H1 (cell line): ENCODE data around the gene KCNK4. TPM values are rescaled to one million over a fixed set of nuclear protein-coding genes. Genes with fewer than 3 reads are reported as not detected.
A peak's percentile ranks its signal among the peaks of the same experiment; 100 is the strongest.

Experiments
- CTCF ChIA-PET: fragments of 300-600 bp; sonication (Branson Sonifier 250); formaldehyde crosslinking; loops from one replicate; lab custom pipeline; 2021; ENCODE audit not compliant: partially characterized antibody; lab: Charles Lee
- POLR2A ChIA-PET: fragments of 300-600 bp; sonication (Branson Sonifier 250); formaldehyde crosslinking; loops from one replicate; lab custom pipeline; 2021; ENCODE audit warnings: inconsistent platforms; ENCODE audit not compliant: partially characterized antibody; lab: Charles Lee
- DNase-seq, 2 experiments: peaks; one replicate each; pipeline versions ENCODE4 v3.0.0 to v3.0.0-alpha.2; 2010 to 2022; ENCODE audit warnings: low spot score in 2 of 2, low read depth in 1 of 2, mixed read lengths in 1 of 2
- FAIRE-seq: peaks from 2 replicates; lab custom pipeline; 2011; peaks lifted over from hg19 to GRCh38; lab: Jason Lieb, UNC
- H2AFZ ChIP-seq: 2 replicates; pipeline ENCODE4 v1.8.1; 2012; ENCODE audit warnings: low read length, inconsistent platforms
- H2AK5ac ChIP-seq: 2 replicates; pipeline ENCODE4 v1.6.1; 2013; ENCODE audit warnings: low read depth, low read length
- H2BK120ac ChIP-seq: replicated peaks from 2 replicates; pipeline ENCODE3; 2013; ENCODE audit warnings: low read depth, low read length, inconsistent platforms
- H2BK12ac ChIP-seq: 2 replicates; pipeline ENCODE4 v1.6.1; 2013; ENCODE audit warnings: low read depth, low read length
- H2BK15ac ChIP-seq: 2 replicates; pipeline ENCODE4 v1.6.1; 2013; ENCODE audit warnings: low read length
- H2BK20ac ChIP-seq: 2 replicates; pipeline ENCODE4 v1.6.1; 2013; ENCODE audit warnings: low read length
- H2BK5ac ChIP-seq: 2 replicates; pipeline ENCODE4 v1.6.1; 2013; ENCODE audit warnings: low read depth, low read length
- H3K14ac ChIP-seq: 2 replicates; pipeline ENCODE4 v1.6.1; 2013; ENCODE audit warnings: inconsistent platforms; ENCODE audit not compliant: insufficient read length
- H3K18ac ChIP-seq: 2 replicates; pipeline ENCODE4 v1.6.1; 2013; ENCODE audit warnings: low read length; ENCODE audit errors: extremely low read depth
- H3K23ac ChIP-seq: 2 replicates; pipeline ENCODE4 v1.6.1; 2013; ENCODE audit warnings: inconsistent platforms; ENCODE audit not compliant: insufficient read length
- H3K23me2 ChIP-seq: 2 replicates; pipeline ENCODE4 v1.6.1; 2013; ENCODE audit warnings: low read depth, low read length
- H3K27ac ChIP-seq: 2 replicates; pipeline ENCODE4 v1.6.1; 2011; ENCODE audit warnings: low read depth, low read length, inconsistent platforms
- H3K27me3 ChIP-seq, 4 experiments: replicated peaks in 1 of 4; 1 replicate in 1 of 4; 2 replicates in 3 of 4; pipeline versions ENCODE4 v1.6.1 to v1.8.1; 2011 to 2013; ENCODE audit warnings: low read length in 3 of 4, mild to moderate bottlenecking in 3 of 4, inconsistent platforms in 2 of 4, mixed read lengths in 2 of 4, moderate library complexity in 1 of 4; ENCODE audit not compliant: control insufficient read depth in 3 of 4, insufficient read depth in 3 of 4; ENCODE audit errors: extremely low read depth in 1 of 4
- H3K36me3 ChIP-seq, 4 experiments: 2 replicates each; pipeline versions ENCODE4 v1.6.1 to v1.8.1; 2011 to 2013; ENCODE audit warnings: mild to moderate bottlenecking in 4 of 4, low read length in 3 of 4, moderate library complexity in 2 of 4, control low read depth in 1 of 4, inconsistent platforms in 1 of 4; ENCODE audit not compliant: insufficient read depth in 4 of 4, control insufficient read depth in 2 of 4
- H3K4ac ChIP-seq: replicated peaks from 2 replicates; pipeline ENCODE3; 2013; ENCODE audit warnings: low read length, low read depth, mixed read lengths, inconsistent platforms; ENCODE audit not compliant: insufficient read length
- H3K4me1 ChIP-seq, 4 experiments: replicated peaks in 1 of 4; 1 replicate in 1 of 4; 2 replicates in 3 of 4; pipeline versions ENCODE4 v1.6.1 to v1.8.1; 2011 to 2013; ENCODE audit warnings: low read length in 3 of 4, inconsistent platforms in 2 of 4, mixed read lengths in 1 of 4; ENCODE audit not compliant: insufficient read depth in 4 of 4, control insufficient read depth in 3 of 4
- H3K4me2 ChIP-seq, 2 experiments: 2 replicates each; pipeline versions ENCODE4 v1.6.1 to v1.8.1; 2011 to 2013; ENCODE audit warnings: low read depth in 2 of 2, low read length in 2 of 2, control low read depth in 1 of 2, inconsistent platforms in 1 of 2, mild to moderate bottlenecking in 1 of 2; ENCODE audit not compliant: insufficient read depth in 1 of 2
- H3K4me3 ChIP-seq, 4 experiments: fragments of 200-600, 300-600 bp in 1 of 4; sonication (generic), shearing (Covaris generic), sonication (Bioruptor Twin) in 1 of 4; 2 replicates each; pipeline versions ENCODE4 v1.5.1 to v1.8.1; 2011 to 2016; ENCODE audit warnings: low read length in 4 of 4, low read depth in 3 of 4, control low read depth in 2 of 4, inconsistent platforms in 2 of 4, mild to moderate bottlenecking in 2 of 4, mixed read lengths in 1 of 4, moderate library complexity in 1 of 4; ENCODE audit not compliant: insufficient read depth in 2 of 4; ENCODE audit errors: extremely low read depth in 1 of 4
- H3K56ac ChIP-seq: replicated peaks from 2 replicates; pipeline ENCODE3; 2013; ENCODE audit warnings: low read depth, mild to moderate bottlenecking, mixed read lengths, low read length, inconsistent platforms; ENCODE audit not compliant: insufficient read length
- H3K79me1 ChIP-seq: 2 replicates; pipeline ENCODE4 v1.6.1; 2013; ENCODE audit warnings: low read depth, low read length, control low read depth
- H3K79me2 ChIP-seq, 2 experiments: 2 replicates each; pipeline versions ENCODE4 v1.6.1 to v1.8.1; 2012 to 2013; ENCODE audit warnings: low read length in 2 of 2, mild to moderate bottlenecking in 2 of 2, inconsistent platforms in 1 of 2; ENCODE audit not compliant: insufficient read depth in 2 of 2, control insufficient read depth in 1 of 2
- H3K9ac ChIP-seq, 4 experiments: replicated peaks in 1 of 4; 1 replicate in 1 of 4; 2 replicates in 3 of 4; pipeline versions ENCODE4 v1.6.1 to v1.8.1; 2011 to 2013; ENCODE audit warnings: low read depth in 3 of 4, low read length in 3 of 4, control low read depth in 2 of 4, mild to moderate bottlenecking in 2 of 4, moderate library complexity in 2 of 4, inconsistent platforms in 1 of 4; ENCODE audit errors: extremely low read depth in 1 of 4
- H3K9me3 ChIP-seq, 2 experiments: 2 replicates each; pipeline versions ENCODE4 v1.6.1 to v1.8.1; 2012 to 2013; ENCODE audit warnings: mild to moderate bottlenecking in 2 of 2, moderate library complexity in 2 of 2, control low read depth in 1 of 2, inconsistent platforms in 1 of 2, low read depth in 1 of 2, low read length in 1 of 2, mixed read lengths in 1 of 2; ENCODE audit not compliant: insufficient read depth in 2 of 2
- H4K20me1 ChIP-seq, 2 experiments: replicated peaks in 1 of 2; 2 replicates each; pipeline versions ENCODE3 to v1.8.1; 2011 to 2013; ENCODE audit warnings: inconsistent platforms in 2 of 2, low read length in 2 of 2, mild to moderate bottlenecking in 1 of 2; ENCODE audit not compliant: insufficient read depth in 2 of 2, control insufficient read depth in 1 of 2
- H4K5ac ChIP-seq: 2 replicates; pipeline ENCODE4 v1.6.1; 2013; ENCODE audit warnings: low read length, low read depth, mixed read lengths, inconsistent platforms; ENCODE audit not compliant: insufficient read length
- H4K8ac ChIP-seq: 2 replicates; pipeline ENCODE4 v1.8.0; 2013; ENCODE audit warnings: mild to moderate bottlenecking, moderate library complexity, low read length, inconsistent platforms; ENCODE audit not compliant: insufficient read depth; ENCODE audit errors: extremely low read depth
- H4K91ac ChIP-seq: replicated peaks from 2 replicates; pipeline ENCODE3; 2013; ENCODE audit warnings: low read length, mixed read lengths, inconsistent platforms; ENCODE audit not compliant: insufficient read length
- BRCA1 ChIP-seq: IDR thresholded peaks from 2 replicates; pipeline ENCODE4 v1.6.1; 2012; ENCODE audit warnings: low read depth, low read length, improper control_type of control experiment
- CBX8 ChIP-seq: fragments of 300-800, 300-1000 bp; sonication (generic); IDR thresholded peaks from 2 replicates; pipeline ENCODE4 v1.7.1; 2016; ENCODE audit warnings: low read depth, low read length, borderline replicate concordance
- EP300 ChIP-seq, 2 experiments: IDR thresholded peaks; 1 replicate in 1 of 2; 2 replicates in 1 of 2; pipeline ENCODE4 v1.6.1; 2011 to 2012; ENCODE audit warnings: low read depth in 2 of 2, low read length in 2 of 2, mild to moderate bottlenecking in 2 of 2, borderline replicate concordance in 1 of 2, inconsistent platforms in 1 of 2, moderate library complexity in 1 of 2
- FOSL1 ChIP-seq: IDR thresholded peaks from 2 replicates; pipeline ENCODE4 v1.6.1; 2011; ENCODE audit warnings: mild to moderate bottlenecking, low read depth, low read length, moderate library complexity; ENCODE audit not compliant: insufficient read depth
- GABPA ChIP-seq: IDR thresholded peaks from 2 replicates; pipeline ENCODE4 v1.6.1; 2011; ENCODE audit warnings: mild to moderate bottlenecking, low read length, moderate library complexity, borderline replicate concordance; ENCODE audit not compliant: insufficient read depth
- HDAC6 ChIP-seq: IDR thresholded peaks from one replicate; pipeline ENCODE4 v1.7.1; 2012; ENCODE audit warnings: low read depth, mild to moderate bottlenecking, inconsistent platforms, low read length, moderate library complexity
- KDM4A ChIP-seq: IDR thresholded peaks from one replicate; pipeline ENCODE4 v1.7.1; 2012; ENCODE audit warnings: low read depth, mild to moderate bottlenecking, moderate library complexity, low read length, inconsistent platforms; ENCODE audit not compliant: severe bottlenecking
- RXRA ChIP-seq: IDR thresholded peaks from 2 replicates; pipeline ENCODE4 v1.6.1; 2011; ENCODE audit warnings: low read depth, mild to moderate bottlenecking, low read length, moderate library complexity; ENCODE audit not compliant: insufficient read depth
- SP2 ChIP-seq: IDR thresholded peaks from 2 replicates; pipeline ENCODE4 v1.6.1; 2012; ENCODE audit warnings: mild to moderate bottlenecking, low read length, inconsistent platforms
- TAF7 ChIP-seq: optimal IDR thresholded peaks from 2 replicates; pipeline ENCODE3; 2011; ENCODE audit warnings: low read depth, mild to moderate bottlenecking, inconsistent platforms, low read length, moderate library complexity, borderline replicate concordance
- TBP ChIP-seq: IDR thresholded peaks from 2 replicates; pipeline ENCODE4 v1.6.1; 2011; ENCODE audit warnings: low read depth, low read length, improper control_type of control experiment
- WGBS, 2 experiments: shearing (Covaris generic) in 1 of 2; methylation state at CpG; one replicate each; pipeline versions ENCODE4 v1.1.6 to v1.1.7; 2013 to 2015; ENCODE audit warnings: low lambda C conversion rate in 2 of 2, mixed read lengths in 2 of 2, inconsistent platforms in 1 of 2, low coverage in 1 of 2, missing lambda C conversion rate in 1 of 2; ENCODE audit not compliant: insufficient replicate concordance in 2 of 2, insufficient coverage in 1 of 2, insufficient read length in 1 of 2; ENCODE audit errors: extremely low coverage in 1 of 2, missing lambda C conversion rate in 1 of 2; 5-methylcytosine and 5-hydroxymethylcytosine counted together
- polyA plus RNA-seq, 7 experiments: library from polyadenylated mRNA; depleted of rRNA in 3 of 7; stranded (reverse) in 5 of 7; unstranded in 2 of 7; fragments of >200 nt in 5 of 7; fragments of 200-250 nt in 2 of 7; gene quantifications; 1 replicate in 5 of 7; 2 replicates in 1 of 7; 4 replicates in 1 of 7; pipeline versions ENCODE4 v1.2.1 to v1.2.3, GENCODE V29; 2011 to 2013; ENCODE audit warnings: missing spikeins in 2 of 7, mixed read lengths in 2 of 7
- total RNA-seq: library from RNA; stranded (reverse); fragmentation: NEBNext Ultra II Directional; extraction: Animal tissue kit (Norgen Biotek cat#: 25700); gene quantifications from 2 replicates; pipeline ENCODE4 v1.2.1, GENCODE V29; 2021

KCNK4 gene
- total and polyA plus RNA-seq, 2 of the 8 experiments (the other 6 are each of a cell fraction or from before 2014, with no cell fraction given) = 0.19 TPM; not detected in 1

DNA sequence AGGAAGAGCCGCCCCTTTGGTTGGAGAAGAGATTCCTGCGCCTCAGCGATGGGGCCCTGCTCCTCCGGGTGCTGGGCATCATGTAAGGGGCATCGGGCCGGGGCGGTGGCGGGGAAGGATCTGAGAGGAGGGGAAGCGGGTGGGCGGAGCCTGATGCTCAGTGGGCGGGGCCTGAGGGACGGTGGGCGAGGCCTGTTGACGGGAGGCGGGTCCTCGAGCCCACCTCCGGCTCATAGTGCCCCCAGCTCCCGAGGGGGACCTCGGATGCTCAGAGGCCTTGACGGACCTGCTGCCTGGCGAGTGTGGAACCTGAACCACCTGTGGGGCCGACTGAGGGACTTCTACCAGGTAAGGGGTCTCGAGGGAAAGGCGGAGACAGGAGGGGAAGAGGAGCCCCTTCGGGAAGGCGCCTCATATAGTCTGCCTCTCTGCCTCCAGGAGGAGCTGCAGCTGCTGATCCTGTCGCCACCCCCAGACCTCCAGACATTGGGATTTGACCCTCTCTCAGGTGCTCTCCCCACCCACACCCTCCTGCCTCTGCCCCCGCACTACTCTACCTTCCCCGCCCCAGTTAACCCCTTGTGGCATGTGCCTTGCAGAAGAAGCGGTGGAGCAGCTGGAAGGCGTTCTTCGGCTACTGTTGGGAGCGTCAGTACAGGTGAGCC is 49.7 kb downstream of the KCNK4 start:
- H3K4ac ChIP-seq = no peak overlapping the region
- H3K18ac ChIP-seq = peak overlapping the region; percentile 55
- peak overlapping the region; percentile 31; the same call in 1 of the 2 replicates for H2BK15ac ChIP-seq
- no peak overlapping the region; the same call in 1 of the 2 replicates for H4K8ac ChIP-seq
- H2BK5ac ChIP-seq = 0 out of 2 replicates have a peak overlapping the region, but pooled peaks have one; percentile 46
- H3K27me3 ChIP-seq = peaks cover 0 to 2% (median 0%) of the 10 kb centered on the region in 4 experiments; a peak in 1 of 7 replicates
- 0 out of 2 replicates have a peak overlapping the region, but pooled peaks have one; percentile 0 for H2AK5ac ChIP-seq
- ChIA-PET POLR2A (interaction anchor here (0.6 to 6.1 kb wide), 13 partner anchors 9 to 69 kb away, joined by 3 to 38 read pairs (median 4); partner anchors contain the start of genes BAD, ESRRA, PRDX5 and TRMT112), CTCF (interaction anchor here (0.6 to 37.6 kb wide), 18 partner anchors 4 to 1306 kb away, joined by 3 to 614 read pairs (median 4); partner anchors contain the start of genes BAD, CATSPERZ, CCDC88B and ESRRA)
- H3K36me3 ChIP-seq = no peaks in the 10 kb centered on the region
- no peak overlapping the region for H3K23ac ChIP-seq
- no peaks in the 10 kb centered on the region for H3K79me1 ChIP-seq
- peaks cover 0 to 23% (median 17%) of the 10 kb centered on the region in 4 experiments; a peak in 6 of 7 replicates for H3K4me1 ChIP-seq
- peak in 1 of 2 experiments; percentile 100 for DNase-seq
- peaks cover 11% of the 10 kb centered on the region; the same call in 1 of the 2 replicates for H3K23me2 ChIP-seq
- H3K14ac ChIP-seq = no peak overlapping the region
- H4K5ac ChIP-seq = no peak overlapping the region
- no peak overlapping the region for H2BK120ac ChIP-seq
- H2BK20ac ChIP-seq = no peak overlapping the region
- H2BK12ac ChIP-seq = peak overlapping the region; percentile 85; the same call in 1 of the 2 replicates
- peak overlapping the region; percentile 65 for H3K56ac ChIP-seq
- H4K20me1 ChIP-seq = peaks cover 0 to 2% of the 10 kb centered on the region in 2 experiments
- no peak for FAIRE-seq
- peak overlapping the region; percentile 91; the same call in 1 of the 2 replicates for H2AFZ ChIP-seq
- no peaks in the 10 kb centered on the region for H3K9me3 ChIP-seq
- peak overlapping the region; percentile 71 to 88 for H3K4me2 ChIP-seq
- H3K4me3 ChIP-seq = peak overlapping the region; percentile 54 to 69 (median 62)
- no peaks in the 10 kb centered on the region for H3K79me2 ChIP-seq
- H3K27ac ChIP-seq = no peak overlapping the region
- H3K9ac ChIP-seq = 0 out of 7 replicates have a peak overlapping the region, but pooled peaks of 1 of the 4 experiments have one; percentile 13
- 15% methylated on average over 16 of the region's 33 CpGs; no CpG with 5 or more reads in 1 of the 2 experiments for WGBS, 2 experiments
- H4K91ac ChIP-seq = no peak overlapping the region
- TF ChIP-seq HDAC6 = no peak
- TF ChIP-seq GABPA = peak; percentile 24; the same call in 1 of the 2 replicates
- TF ChIP-seq BRCA1 = no peak
- TF ChIP-seq SP2 = no peak
- TF ChIP-seq EP300 (IDR thresholded peaks at IDR 0.05; ENCODE audit: borderline replicate concordance in 1 of 2, low read depth in 2 of 2, low read length in 2 of 2) = no peak
- TF ChIP-seq RXRA = no peak
- no peak for TF ChIP-seq CBX8
- TF ChIP-seq TAF7 = no peak
- TF ChIP-seq KDM4A = peak; percentile 93
- TF ChIP-seq FOSL1 = no peak
- peak; percentile 11; the same call in 1 of the 2 replicates for TF ChIP-seq TBP
